Measurements from ENCODE around the gene HTD2. TPM values are rescaled to one million over a fixed set of nuclear protein-coding genes. Genes with fewer than 3 reads are reported as not detected.

Gene HTD2
- total and polyA plus RNA-seq, 2 of the 4 experiments (the other 2 are of a cell fraction) = 6.4 to 13.3 TPM

DNA sequence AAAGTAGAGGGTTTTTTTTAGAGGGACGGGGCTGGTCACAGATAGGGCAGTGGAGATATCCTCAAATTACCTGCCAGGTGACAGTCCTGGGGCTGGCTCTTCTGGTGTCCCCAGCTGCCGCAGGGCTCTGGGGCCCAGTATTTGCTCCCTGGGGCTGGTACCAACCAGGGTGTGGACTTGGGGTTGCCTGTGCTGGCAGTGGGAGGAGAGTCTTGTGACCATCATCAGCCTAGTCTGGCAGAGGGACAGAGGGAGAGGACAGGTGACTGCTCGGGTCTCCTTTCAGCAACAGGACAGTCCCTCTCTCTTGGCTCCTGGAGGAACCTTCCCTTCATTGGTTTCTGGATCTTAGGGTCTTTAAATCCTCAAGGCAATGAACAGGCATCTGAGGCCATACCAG, 8.1 kb upstream of the HTD2 start:
- POLR2A ChIA-PET (ENCODE audit: unreplicated experiment) = no interaction called here
- no peak overlapping the region for H2BK5ac ChIP-seq (ENCODE audit: low read depth, low read length, poor library complexity, severe bottlenecking)
- no peak overlapping the region for H3K4ac ChIP-seq (ENCODE audit: low read depth, low read length)
- H3K18ac ChIP-seq (ENCODE audit: low read depth, low read length) = no peak overlapping the region
- DNase-seq (no peak), ATAC-seq (ENCODE audit: low read depth) (no peak)
- H3K4me1 ChIP-seq (ENCODE audit: control insufficient read depth, insufficient read depth, low read length) = no peaks in the 10 kb centered on the region
- H3K36me3 ChIP-seq (ENCODE audit: control insufficient read depth, insufficient read depth, low read length) = peaks cover 3% of the 10 kb centered on the region; the same call in 1 of the 2 replicates
- H4K91ac ChIP-seq (ENCODE audit: insufficient read depth, low read depth, low read length) = no peak overlapping the region
- H3K56ac ChIP-seq (ENCODE audit: extremely low read depth, insufficient read depth, low read length) = no peak overlapping the region
- H2AK5ac ChIP-seq (ENCODE audit: low read depth, low read length) = no peak overlapping the region
- no peak overlapping the region for H3K4me3 ChIP-seq (ENCODE audit: insufficient read depth, low read depth, low read length)
- no peak overlapping the region for H2BK120ac ChIP-seq (ENCODE audit: low read depth, low read length)
- peaks cover 20% of the 10 kb centered on the region for H3K27me3 ChIP-seq (ENCODE audit: control insufficient read depth, insufficient read depth, low read length)
- no peak overlapping the region for H3K23ac ChIP-seq (ENCODE audit: low read depth, low read length)
- no peak overlapping the region for H3K14ac ChIP-seq (replicated peaks; ENCODE audit: low read depth, low read length)
- no peak overlapping the region for H3K27ac ChIP-seq (ENCODE audit: insufficient read depth, low read length)
- no peaks in the 10 kb centered on the region; the same call in 1 of the 2 replicates for H3K9me1 ChIP-seq (ENCODE audit: insufficient read depth, low read length)
- H2BK20ac ChIP-seq (ENCODE audit: low read depth, low read length) = no peak overlapping the region
- in situ Hi-C loops (cut with MboI; ENCODE audit: low sequenced_read_pairs) (no loop called here), intact Hi-C loops (cut with micrococcal nuclease) (loop anchor here (5.0 kb wide), 1 partner anchor 431 kb away; no protein-coding TSS in a partner anchor), dilution Hi-C loops (cut with HindIII; ENCODE audit: low sequenced_read_pairs, unreplicated experiment) (no loop called here)
- CTCF ChIA-PET = interaction anchor here (1.0 to 3.0 kb wide), 3 partner anchors 109 to 118 kb away, joined by 3 to 19 read pairs (median 4); no protein-coding TSS in a partner anchor
- no peak for TF ChIP-seq CEBPB (IDR thresholded peaks at IDR 0.05; ENCODE audit: low read depth, low read length)
- no peak for TF ChIP-seq MAZ (IDR thresholded peaks at IDR 0.05; ENCODE audit: borderline replicate concordance, low read depth, low read length)
- TF ChIP-seq NFE2L2 (IDR thresholded peaks at IDR 0.05; ENCODE audit: low read depth, low read length) = no peak
- no peak for TF ChIP-seq USF2 (IDR thresholded peaks at IDR 0.05; ENCODE audit: low read depth, low read length)
- no peak for TF ChIP-seq RFX5 (IDR thresholded peaks at IDR 0.05; ENCODE audit: low read depth, low read length)
- TF ChIP-seq POLR2A (IDR thresholded peaks at IDR 0.05; ENCODE audit: low read depth, low read length) = no peak
- TF ChIP-seq MXI1 (IDR thresholded peaks at IDR 0.05; ENCODE audit: borderline replicate concordance, low read depth, low read length) = no peak
- no peak for TF ChIP-seq BHLHE40 (IDR thresholded peaks at IDR 0.05; ENCODE audit: low read depth, low read length)
- TF ChIP-seq FOS (IDR thresholded peaks at IDR 0.05; ENCODE audit: low read depth, low read length) = no peak
- no peak for TF ChIP-seq RCOR1 (IDR thresholded peaks at IDR 0.05; ENCODE audit: insufficient replicate concordance, low read length)
- no peak for TF ChIP-seq ELK1 (IDR thresholded peaks at IDR 0.05; ENCODE audit: borderline replicate concordance, low read depth, low read length)
- no peak for TF ChIP-seq MAFK (IDR thresholded peaks at IDR 0.05; ENCODE audit: low read depth, low read length)
- TF ChIP-seq SMC3 (IDR thresholded peaks at IDR 0.05; ENCODE audit: low read depth, low read length) = no peak
- no peak for TF ChIP-seq CHD1 (IDR thresholded peaks at IDR 0.05; ENCODE audit: low read depth, low read length)
- no peak for TF ChIP-seq CTCF (conservative IDR thresholded peaks at IDR 0.05; ENCODE audit: low read depth, low read length)
- no peak for TF ChIP-seq RAD21 (IDR thresholded peaks at IDR 0.05; ENCODE audit: low read length)
- H2BK15ac ChIP-seq (ENCODE audit: low read depth, low read length) = no peak overlapping the region
- no peak overlapping the region for H2AFZ ChIP-seq (replicated peaks; ENCODE audit: low read length, poor library complexity)
- no TSS peak for BruUV-seq (replicated peaks)
- WGBS, 2 experiments (ENCODE audit: extremely low coverage in 2 of 2, insufficient read length in 1 of 2) = 63% methylated on average over 2 of the region's 3 CpGs; no CpG with 5 or more reads in 1 of the 2 experiments
- H3K79me1 ChIP-seq (ENCODE audit: low read depth in 1 of 2, low read length in 2 of 2) = no peaks in the 10 kb centered on the region
- H4K20me1 ChIP-seq (ENCODE audit: insufficient read depth, low read length) = no peaks in the 10 kb centered on the region
- H4K5ac ChIP-seq (ENCODE audit: low read depth, low read length) = no peak overlapping the region
- H2AK9ac ChIP-seq (replicated peaks; ENCODE audit: low read depth, low read length, poor library complexity) = no peak overlapping the region
- H4K8ac ChIP-seq (ENCODE audit: low read depth in 2 of 2, low read length in 2 of 2) = no peak overlapping the region
- no peak overlapping the region for H3K9ac ChIP-seq (ENCODE audit: low read depth, low read length)
- no peak overlapping the region for H3K4me2 ChIP-seq (ENCODE audit: low read depth, low read length)
- H3K9me3 ChIP-seq (ENCODE audit: control insufficient read depth, insufficient read depth, low read length) = peaks cover 4% of the 10 kb centered on the region

Data from IMR-90 (cell line).